Esophagus muscularis mucosa (tissue), 4 donors: ENCODE measurements around the gene LEUTX. TPM values are rescaled to one million over a fixed set of nuclear protein-coding genes. Genes with fewer than 3 reads are reported as not detected.

Source experiments
- DNase-seq: peaks from one replicate; pipeline ENCODE4 v3.0.0-alpha.2; 2017; ENCODE audit errors: extremely low spot score
- H3K27ac ChIP-seq, 4 donors: fragments of 200-600 bp; sonication (generic); replicated peaks in 1 of 4; 1 replicate in 3 of 4; 2 replicates in 1 of 4; pipeline ENCODE4 v1.5.1; 2016 to 2019; ENCODE audit warnings: mild to moderate bottlenecking in 1 of 4
- H3K27me3 ChIP-seq, 4 donors: fragments of 200-600 bp; sonication (generic); one replicate each; pipeline versions ENCODE4 v1.5.1 to v1.6.0; 2016 to 2019
- H3K36me3 ChIP-seq, 4 donors: fragments of 200-600 bp; sonication (generic); one replicate each; pipeline ENCODE4 v1.5.1; 2016 to 2019
- H3K4me1 ChIP-seq, 4 donors: fragments of 200-600 bp; sonication (generic); one replicate each; pipeline ENCODE4 v1.5.1; 2016 to 2019
- H3K4me3 ChIP-seq, 4 donors: fragments of 200-600 bp; sonication (generic); 1 replicate in 2 of 4; 2 replicates in 2 of 4; pipeline ENCODE4 v1.5.1; 2016 to 2019; ENCODE audit warnings: mild to moderate bottlenecking in 4 of 4, moderate library complexity in 1 of 4
- H3K9me3 ChIP-seq, 4 donors: fragments of 200-600 bp; sonication (generic); 1 replicate in 3 of 4; 2 replicates in 1 of 4; pipeline ENCODE4 v1.5.1; 2016 to 2019
- EP300 ChIP-seq: sonication (generic); formaldehyde crosslinking; IDR thresholded peaks from one replicate; pipeline ENCODE4 v1.6.1; 2017; ENCODE audit warnings: antibody characterized with exemption
- POLR2A ChIP-seq: fragments of 450-650 bp; IDR thresholded peaks from one replicate; pipeline ENCODE4 v1.6.1; 2017; ENCODE audit warnings: antibody characterized with exemption, moderate library complexity, mild to moderate bottlenecking, low read depth
- POLR2AphosphoS5 ChIP-seq, 2 donors: sonication (generic); formaldehyde crosslinking; IDR thresholded peaks; one replicate each; pipeline ENCODE4 v1.6.1; 2017; ENCODE audit warnings: antibody characterized with exemption in 2 of 2
- WGBS: methylation state at CpG from one replicate; pipeline ENCODE4 v1.1.5; 2018; 5-methylcytosine and 5-hydroxymethylcytosine counted together
- intact Hi-C: fragments of 100-400 bp; cut with DNase I; formaldehyde crosslinking; loops from one replicate; pipeline ENCODE4 v1.15.1; 2023
- total RNA-seq, 4 donors: library from RNA; depleted of rRNA; stranded (reverse); fragments of >200 nt; gene quantifications; one replicate each; pipeline versions ENCODE4 v1.1.0 to v1.2.1, GENCODE V29; 2016
- TF ChIP-seq, protein P1 (sequence below), 3 experiments: fragments of 200-600 bp in 2 of 3; fragments of 450-650 bp in 1 of 3; sonication (generic) in 2 of 3; IDR thresholded peaks; one replicate each; pipeline ENCODE4 v1.5.1; 2017 to 2019; ENCODE audit warnings: antibody characterized with exemption in 3 of 3, mild to moderate bottlenecking in 2 of 3, moderate library complexity in 1 of 3

Gene LEUTX
- total RNA-seq, 4 donors from 2014 or later: not detected

DNA sequence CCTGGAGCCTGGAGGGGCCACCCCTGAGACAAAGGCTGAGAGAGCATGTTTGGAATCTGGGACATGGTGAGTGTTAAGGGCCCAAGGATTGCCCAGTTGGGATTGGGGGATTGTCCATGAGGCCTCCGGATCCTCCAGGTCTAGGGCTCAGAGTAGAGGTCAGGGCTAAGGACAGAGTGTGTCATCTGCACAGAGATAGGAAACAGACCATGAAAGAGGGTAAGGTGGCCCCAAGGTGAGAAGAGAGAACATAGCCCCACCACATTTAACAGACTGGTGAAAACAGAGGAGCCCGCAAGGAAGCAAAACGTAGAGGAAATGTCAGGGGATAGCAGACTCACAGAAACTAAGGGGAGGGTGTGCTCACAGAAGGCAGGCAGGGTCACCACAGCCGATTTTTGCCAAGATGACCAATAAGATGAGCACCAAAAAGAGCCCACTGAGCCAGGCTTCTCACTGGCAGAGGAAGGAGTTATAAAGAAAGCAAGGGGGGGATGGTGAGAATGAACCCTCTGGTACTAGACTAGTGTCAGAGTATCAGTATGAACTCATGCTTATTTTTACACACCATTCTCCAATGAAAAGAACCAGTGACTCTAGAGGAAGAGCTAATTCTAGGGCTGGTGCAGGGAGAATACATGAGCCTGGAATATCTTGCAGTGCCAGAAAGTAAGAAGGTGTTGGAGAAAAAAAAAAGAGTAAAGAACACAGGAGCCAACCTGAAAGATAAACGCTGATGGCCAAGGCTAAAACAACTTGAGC lies 37.8 kb downstream of the LEUTX start:
- TF ChIP-seq POLR2AphosphoS5 (IDR thresholded peaks at IDR 0.05): no peak
- TF ChIP-seq, protein P1, sequence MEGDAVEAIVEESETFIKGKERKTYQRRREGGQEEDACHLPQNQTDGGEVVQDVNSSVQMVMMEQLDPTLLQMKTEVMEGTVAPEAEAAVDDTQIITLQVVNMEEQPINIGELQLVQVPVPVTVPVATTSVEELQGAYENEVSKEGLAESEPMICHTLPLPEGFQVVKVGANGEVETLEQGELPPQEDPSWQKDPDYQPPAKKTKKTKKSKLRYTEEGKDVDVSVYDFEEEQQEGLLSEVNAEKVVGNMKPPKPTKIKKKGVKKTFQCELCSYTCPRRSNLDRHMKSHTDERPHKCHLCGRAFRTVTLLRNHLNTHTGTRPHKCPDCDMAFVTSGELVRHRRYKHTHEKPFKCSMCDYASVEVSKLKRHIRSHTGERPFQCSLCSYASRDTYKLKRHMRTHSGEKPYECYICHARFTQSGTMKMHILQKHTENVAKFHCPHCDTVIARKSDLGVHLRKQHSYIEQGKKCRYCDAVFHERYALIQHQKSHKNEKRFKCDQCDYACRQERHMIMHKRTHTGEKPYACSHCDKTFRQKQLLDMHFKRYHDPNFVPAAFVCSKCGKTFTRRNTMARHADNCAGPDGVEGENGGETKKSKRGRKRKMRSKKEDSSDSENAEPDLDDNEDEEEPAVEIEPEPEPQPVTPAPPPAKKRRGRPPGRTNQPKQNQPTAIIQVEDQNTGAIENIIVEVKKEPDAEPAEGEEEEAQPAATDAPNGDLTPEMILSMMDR (IDR thresholded peaks at IDR 0.05): no peak
- TF ChIP-seq EP300: no peak
- no peak for TF ChIP-seq POLR2A
- peaks cover 5 to 15% (median 10%) of the 10 kb centered on the region in 4 donors for H3K36me3 ChIP-seq
- H3K4me3 ChIP-seq: no peak overlapping the region
- no peak for DNase-seq
- intact Hi-C loops: no loop called here
- no peaks in the 10 kb centered on the region for H3K27me3 ChIP-seq
- H3K27ac ChIP-seq: no peak overlapping the region
- peaks cover 0 to 3% (median 1%) of the 10 kb centered on the region in 4 donors for H3K4me1 ChIP-seq
- WGBS: 90% methylated on average over 5 of the region's 5 CpGs
- no peaks in the 10 kb centered on the region for H3K9me3 ChIP-seq

DNA sequence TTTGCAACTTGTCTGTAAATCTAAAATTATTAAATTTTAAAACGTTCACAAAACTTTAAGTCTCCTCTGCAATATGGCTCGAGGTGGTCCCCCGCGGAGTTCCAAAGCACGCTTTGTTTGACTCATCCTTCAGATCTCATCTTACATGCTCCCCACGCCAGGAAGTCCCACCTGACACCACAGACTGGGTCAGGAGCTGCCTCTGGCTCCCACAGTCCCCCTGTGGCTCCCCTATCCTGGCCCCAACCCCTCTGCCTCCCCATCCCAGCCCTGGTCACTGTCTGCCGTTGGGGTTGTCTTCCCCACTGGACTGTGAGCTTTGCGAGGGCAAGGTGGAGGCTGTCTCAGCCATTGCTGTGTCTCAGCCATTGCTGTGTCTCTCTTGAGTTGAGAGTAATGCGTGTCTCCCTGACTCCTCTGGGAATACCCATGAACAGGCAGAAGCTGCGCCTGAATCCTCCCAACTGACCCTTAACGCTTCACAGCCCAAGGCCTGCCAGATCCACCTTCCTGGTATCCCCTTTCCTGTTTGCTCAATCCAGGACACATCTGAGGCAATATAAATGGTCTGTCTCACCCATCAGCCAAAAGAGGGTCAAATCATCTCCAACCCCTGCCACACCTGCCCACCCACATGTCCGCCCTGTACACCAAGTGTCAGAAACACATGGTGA lies 39.4 kb downstream of the LEUTX start:
- Histone ChIP-seq H3K27ac (no peak overlapping the region), H3K36me3 (peaks cover 5 to 19% (median 12%) of the 10 kb centered on the region in 4 donors), H3K4me1 (peaks cover 0 to 9% (median 5%) of the 10 kb centered on the region in 4 donors), H3K4me3 (no peak overlapping the region), H3K9me3 (no peaks in the 10 kb centered on the region), H3K27me3 (no peaks in the 10 kb centered on the region)
- 88% methylated on average over 11 of the region's 12 CpGs for WGBS
- intact Hi-C loops: no loop called here
- TF ChIP-seq POLR2A (no peak), EP300 (no peak), POLR2AphosphoS5 (IDR thresholded peaks at IDR 0.05) (no peak)
- TF ChIP-seq, protein P1 (IDR thresholded peaks at IDR 0.05): no peak
- no peak for DNase-seq

DNA sequence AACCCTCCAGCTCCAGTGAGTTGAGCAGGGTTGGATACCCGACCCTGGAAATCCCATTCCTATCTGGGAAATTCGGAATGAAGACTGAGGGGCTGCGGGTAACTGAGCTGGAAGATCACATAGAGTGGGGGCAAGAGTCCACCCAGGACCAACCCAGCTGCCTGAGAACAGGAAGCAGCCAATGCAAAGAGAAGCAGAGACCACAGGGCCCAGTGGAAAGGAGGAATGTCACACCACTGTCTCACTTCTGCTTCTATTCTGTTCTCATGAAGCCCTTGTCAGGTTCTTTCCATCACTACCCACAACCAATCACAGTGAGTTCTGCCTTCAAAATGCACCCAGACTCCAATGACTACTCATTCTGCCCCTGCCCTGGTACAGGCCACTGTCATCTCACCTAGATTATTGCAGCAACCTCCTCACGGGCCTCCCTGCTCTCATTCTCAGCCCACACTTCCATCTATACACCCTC lies 40.0 kb downstream of the LEUTX start:
- Histone ChIP-seq H3K4me1 (peaks cover 4 to 15% (median 9%) of the 10 kb centered on the region in 4 donors), H3K27me3 (no peaks in the 10 kb centered on the region), H3K27ac (no peak overlapping the region), H3K36me3 (peaks cover 5 to 19% (median 12%) of the 10 kb centered on the region in 4 donors), H3K4me3 (no peak overlapping the region), H3K9me3 (no peaks in the 10 kb centered on the region)
- TF ChIP-seq, protein P1 (IDR thresholded peaks at IDR 0.05): no peak
- TF ChIP-seq EP300 (no peak), POLR2A (no peak), POLR2AphosphoS5 (IDR thresholded peaks at IDR 0.05) (no peak)
- intact Hi-C loops: no loop called here
- DNase-seq: no peak
- 90% methylated on average over 4 of the region's 4 CpGs for WGBS

DNA sequence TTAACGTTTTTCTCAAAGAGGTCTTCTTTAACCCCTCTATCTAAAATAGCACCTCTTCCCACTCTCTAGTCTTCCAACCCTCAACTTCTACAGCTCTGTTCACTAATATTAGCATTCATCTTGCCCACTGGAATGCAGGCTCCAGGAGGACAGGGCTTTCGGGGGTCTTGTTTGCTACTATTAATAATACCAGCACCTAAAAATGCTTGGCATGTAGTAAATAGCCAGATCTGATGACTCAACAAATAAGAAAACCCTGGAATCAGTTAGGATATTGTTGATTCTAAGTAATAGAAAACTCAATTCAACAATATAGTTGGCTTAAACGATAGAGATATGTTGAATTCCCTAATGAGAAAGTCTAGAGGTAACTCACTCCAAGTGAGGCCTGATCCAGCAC lies 41.1 kb downstream of the LEUTX start:
- intact Hi-C loops: no loop called here
- peaks cover 10 to 21% (median 14%) of the 10 kb centered on the region in 4 donors for H3K4me1 ChIP-seq
- H3K4me3 ChIP-seq: no peak overlapping the region
- H3K9me3 ChIP-seq: no peaks in the 10 kb centered on the region
- TF ChIP-seq POLR2AphosphoS5 (IDR thresholded peaks at IDR 0.05) (no peak), POLR2A (no peak), EP300 (no peak)
- TF ChIP-seq, protein P1 (IDR thresholded peaks at IDR 0.05): no peak
- WGBS: 91% methylated on average over 3 of the region's 3 CpGs
- H3K27me3 ChIP-seq: no peaks in the 10 kb centered on the region
- H3K36me3 ChIP-seq: peaks cover 5 to 19% (median 12%) of the 10 kb centered on the region in 4 donors
- no peak for DNase-seq
- no peak overlapping the region for H3K27ac ChIP-seq
